ENCODE results near the gene ATF7IP2.
"Not testable (repeated sequence)": the region's sequence is repeated elsewhere in the genome, so short reads cannot be mapped to it uniquely, and the experiment has no call there.

The ATF7IP2 gene

DNA sequence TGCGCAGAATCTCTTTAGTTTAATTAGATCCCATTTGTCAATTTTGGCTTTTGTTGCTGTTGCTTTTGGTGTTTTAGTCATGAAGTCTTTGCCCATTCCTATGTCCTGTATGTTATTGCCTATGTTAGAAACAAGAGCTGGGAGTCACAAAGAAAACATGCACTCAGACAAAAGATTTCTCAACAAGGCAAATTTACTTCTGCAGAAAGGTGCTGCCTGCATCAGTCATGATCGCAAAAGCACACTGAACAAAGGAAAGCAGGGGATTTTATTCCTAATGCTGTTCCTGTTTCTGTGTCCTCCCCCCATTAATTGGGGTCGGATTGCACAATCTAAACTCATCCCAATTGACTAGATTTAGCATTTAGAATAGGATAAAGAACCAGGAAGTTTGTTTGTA lies 55.9 kb downstream of the ATF7IP2 start:
- no peak for DNase-seq
- intact Hi-C loops (cut with DNase I), result no loop called here

DNA sequence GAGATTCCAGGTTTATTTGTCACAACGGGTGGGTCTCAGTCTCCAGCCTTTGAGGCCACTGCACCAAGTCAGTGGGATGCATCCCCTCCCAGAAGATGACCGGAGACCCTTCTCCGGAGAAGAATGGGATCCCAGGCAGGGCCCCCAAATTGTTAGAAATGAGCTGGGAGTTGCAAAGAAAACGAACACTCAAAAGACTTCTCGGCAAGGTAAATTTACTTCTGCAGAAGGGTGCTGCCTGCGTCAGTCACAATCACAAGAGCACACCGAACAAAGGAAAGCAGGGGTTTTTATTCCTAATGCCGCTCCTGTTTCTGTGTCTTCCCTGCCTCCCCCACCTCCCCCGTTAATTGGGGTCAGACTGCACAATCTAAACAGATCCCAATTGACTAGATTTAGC lies 61.4 kb downstream of the ATF7IP2 start:
- no peak for DNase-seq
- intact Hi-C loops (cut with DNase I), result no loop called here

DNA sequence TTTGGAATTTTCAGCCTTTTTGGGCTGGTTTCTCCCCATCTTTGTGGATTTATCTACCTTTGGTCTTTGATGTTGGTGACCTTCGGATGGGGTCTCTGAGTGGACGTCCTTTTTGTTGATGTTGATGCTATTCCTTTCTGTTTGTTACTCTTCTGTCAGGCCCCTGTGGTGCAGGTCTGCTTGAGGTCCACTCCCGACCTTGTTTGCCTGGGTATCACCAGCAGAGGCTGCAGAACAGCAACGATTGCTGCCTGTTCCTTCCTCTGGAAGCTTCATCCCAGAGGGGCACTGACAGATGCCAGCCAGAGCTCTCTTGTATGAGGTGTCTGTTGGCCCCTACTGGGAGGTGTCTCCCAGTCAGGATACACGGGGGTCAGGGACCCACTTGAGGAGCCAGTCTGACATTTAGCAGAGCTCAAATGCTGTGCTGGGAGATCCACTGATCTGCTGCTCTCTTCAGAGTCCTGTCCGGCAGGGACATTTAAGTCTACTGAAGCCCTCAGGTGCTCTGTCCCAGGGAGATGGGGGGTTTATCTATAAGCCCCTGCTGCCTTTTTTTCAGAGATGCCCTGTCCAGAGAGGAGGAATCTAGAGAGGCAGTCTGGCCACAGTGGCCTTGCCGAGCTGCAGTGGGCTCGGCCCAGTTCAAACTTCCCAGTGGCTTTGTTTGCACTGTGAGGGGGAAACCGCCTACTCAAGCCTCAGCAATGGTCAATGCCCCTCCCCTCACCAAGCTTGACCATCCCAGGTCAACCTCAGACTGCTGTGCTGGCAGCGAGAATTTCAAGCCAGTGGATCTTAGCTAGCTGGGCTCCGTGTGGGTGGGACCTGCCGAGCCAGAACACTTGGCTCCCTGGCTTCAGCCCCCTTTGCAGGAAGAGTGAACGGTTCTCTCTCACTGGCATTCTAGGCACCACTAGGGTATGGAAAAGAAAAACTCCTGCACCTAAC lies 66.6 kb downstream of the ATF7IP2 start:
- intact Hi-C loops (cut with DNase I), result not testable (repeated sequence)
- DNase-seq, result peak in 1 of 10 donors; percentile 34

DNA sequence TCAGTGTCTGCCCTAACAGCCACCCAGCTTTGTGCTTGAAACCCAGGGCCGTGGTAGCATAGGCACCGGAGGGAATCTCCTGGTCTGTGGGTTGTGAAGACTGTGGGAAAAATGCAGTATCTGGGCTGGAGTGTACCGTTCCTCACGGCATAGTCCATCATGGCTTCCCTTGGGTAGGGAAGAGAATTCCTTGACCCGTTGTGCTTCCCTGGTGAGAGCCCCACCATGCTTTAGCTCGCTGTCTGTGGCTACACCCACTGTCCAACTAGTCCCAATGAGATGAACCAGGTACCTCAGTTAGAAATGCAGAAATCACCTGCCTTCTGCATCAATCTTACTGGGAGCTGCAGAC lies 67.3 kb downstream of the ATF7IP2 start:
- intact Hi-C loops (cut with DNase I), result no loop called here

DNA sequence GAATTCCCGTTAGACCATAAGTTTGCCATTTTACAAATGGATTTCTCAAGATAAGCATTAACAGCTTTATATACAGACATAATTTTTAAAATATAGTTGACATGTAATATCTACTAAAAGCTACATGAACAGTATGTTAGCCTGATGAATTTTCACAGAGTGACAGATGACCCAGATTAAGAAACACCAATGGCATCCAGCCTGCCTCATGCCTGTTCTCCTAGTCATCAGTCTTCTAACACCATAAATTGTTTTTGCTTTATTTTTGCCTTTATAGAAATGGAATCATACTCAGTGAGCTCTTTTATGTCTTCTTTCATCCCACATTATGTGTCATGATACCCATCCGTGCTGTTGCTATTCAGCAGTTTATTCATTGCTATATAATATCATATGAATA lies 80.0 kb downstream of the ATF7IP2 start:
- DNase-seq, result no peak
- intact Hi-C loops (cut with DNase I), result no loop called here

More for the DNA sequence above, 67.3 kb downstream of the ATF7IP2 start:
- DNase-seq, result no peak

DNA sequence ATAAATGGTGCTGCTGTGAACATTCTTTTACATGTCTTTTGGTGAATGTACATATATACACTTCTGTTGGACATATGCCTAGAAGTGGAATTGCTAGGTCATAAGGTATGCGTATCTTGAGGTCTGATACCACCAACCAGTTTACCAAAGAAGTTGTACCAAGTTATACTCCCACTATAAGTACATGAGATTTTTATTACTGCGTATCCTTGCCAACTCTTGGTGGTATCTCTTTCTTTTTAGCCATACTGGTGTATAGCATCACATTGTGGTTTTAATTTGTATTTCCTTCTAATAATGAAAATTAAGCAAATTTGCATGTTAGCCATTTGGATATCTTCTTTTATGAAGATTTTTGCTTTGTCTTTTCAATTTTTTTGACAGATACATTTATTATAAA lies 80.5 kb downstream of the ATF7IP2 start:
- intact Hi-C loops (cut with DNase I), result no loop called here
- DNase-seq, result no peak

DNA sequence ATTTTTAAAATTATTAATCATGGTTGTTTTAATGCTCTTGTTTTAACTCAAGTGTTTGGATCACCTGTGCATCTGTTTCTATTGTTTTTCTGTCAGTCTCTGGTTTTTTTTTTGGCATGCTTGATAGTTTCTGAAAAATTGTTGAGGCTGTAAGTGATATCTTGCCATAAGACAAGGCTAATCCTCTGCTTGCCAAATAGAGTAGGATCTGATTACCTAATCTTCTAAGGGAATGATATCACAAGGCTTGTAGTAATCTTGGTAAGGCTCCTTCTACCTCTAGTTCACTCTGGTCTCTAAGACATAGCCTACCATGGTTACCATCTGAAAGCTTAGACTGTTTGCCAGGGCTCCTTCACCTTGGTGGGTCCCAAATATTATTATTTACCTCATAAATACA lies 81.0 kb downstream of the ATF7IP2 start:
- no peak for DNase-seq
- intact Hi-C loops (cut with DNase I), result no loop called here

DNA sequence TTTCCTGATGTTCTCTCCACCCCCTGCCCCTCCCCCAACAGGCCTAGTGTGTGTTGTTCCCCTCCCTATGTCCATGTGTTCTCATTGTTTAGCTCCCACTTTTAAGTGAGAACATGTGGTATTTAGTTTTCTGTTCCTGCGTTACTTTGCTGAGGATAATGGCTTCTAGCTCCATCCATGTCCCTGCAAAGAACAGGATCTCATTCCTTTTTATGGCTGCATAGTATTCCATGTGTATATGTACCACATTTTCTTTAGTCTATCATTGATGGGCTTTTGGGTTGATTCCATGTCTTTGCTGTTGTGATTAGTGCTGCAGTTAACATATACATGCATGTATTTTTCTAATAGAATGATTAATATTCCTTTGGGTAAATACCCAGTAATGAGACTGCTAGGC lies 90.8 kb downstream of the ATF7IP2 start:
- DNase-seq; intact Hi-C loops (cut with DNase I): not testable (repeated sequence)

DNA sequence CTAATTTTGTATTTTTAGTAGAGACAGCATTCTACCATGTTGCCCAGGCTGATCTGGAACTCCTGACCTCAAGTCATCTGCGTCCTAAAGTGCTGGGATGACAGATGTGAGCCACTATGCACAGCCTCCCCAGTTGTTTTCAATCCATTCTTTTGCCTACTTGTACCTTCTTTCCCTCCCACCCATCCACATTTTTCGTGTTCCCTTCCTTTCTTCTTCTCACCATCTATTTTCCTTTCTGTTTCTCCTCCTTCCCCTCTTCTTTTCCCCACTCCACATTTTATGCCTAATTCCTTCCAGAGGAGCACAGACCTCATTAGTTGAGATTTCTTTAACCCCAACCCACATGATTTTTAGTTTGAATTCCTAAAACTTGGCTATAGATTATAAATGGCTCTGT lies 94.3 kb downstream of the ATF7IP2 start:
- intact Hi-C loops (cut with DNase I), result no loop called here
- no peak for DNase-seq

DNA sequence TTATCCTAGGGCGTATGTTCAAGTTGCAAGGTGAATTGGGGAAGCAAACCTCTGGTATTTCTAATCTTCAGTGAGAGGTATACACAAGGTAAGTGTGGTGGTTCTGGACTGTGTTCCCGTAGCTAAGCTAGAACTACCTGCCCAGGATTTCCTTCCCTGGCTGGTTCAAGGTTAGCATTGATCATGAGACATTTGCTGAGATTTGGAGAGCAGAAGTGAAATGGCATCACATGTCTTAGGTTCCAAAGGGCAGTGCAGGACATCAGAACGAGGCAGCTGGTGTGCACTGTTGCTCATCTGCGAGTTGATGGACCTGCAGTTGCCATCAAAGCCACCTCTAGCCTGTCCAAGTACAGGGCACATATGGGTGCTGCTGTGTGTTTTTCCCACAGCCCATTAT lies 99.3 kb downstream of the ATF7IP2 start:
- intact Hi-C loops (cut with DNase I), result no loop called here
- no peak for DNase-seq

DNA sequence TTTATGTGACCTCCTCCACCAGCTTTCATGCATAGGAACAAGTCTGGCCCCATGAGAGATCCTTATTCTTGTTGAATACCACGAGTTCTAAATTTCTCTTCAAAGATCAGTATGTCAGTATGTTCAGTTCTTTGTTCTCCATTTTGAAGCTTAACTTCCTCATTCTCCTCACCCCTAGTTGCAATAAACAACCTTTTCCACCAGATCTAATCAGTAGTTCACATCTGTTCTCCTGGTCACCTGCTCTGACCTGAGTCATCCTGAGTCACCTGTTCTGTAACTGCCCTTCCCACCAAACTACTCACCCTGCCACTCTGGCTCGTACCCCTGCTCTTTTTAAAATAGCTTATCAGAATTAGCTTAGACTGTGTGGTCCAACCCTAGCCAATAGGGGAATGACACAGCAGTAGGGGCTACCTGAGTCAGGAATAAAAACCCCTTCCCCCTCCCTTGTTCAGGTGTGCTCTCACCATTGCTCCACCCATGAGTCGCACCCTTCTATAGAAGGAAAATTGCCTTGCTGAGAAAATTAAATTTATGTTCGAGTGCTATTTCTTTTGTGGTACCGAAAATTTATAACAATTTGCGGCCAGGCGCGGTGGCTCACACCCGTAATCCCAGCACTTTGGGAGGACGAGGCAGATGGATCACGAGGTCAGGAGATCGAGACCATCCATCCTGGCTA lies 100.0 kb downstream of the ATF7IP2 start:
- intact Hi-C loops (cut with DNase I), result no loop called here
- no peak for DNase-seq

DNA sequence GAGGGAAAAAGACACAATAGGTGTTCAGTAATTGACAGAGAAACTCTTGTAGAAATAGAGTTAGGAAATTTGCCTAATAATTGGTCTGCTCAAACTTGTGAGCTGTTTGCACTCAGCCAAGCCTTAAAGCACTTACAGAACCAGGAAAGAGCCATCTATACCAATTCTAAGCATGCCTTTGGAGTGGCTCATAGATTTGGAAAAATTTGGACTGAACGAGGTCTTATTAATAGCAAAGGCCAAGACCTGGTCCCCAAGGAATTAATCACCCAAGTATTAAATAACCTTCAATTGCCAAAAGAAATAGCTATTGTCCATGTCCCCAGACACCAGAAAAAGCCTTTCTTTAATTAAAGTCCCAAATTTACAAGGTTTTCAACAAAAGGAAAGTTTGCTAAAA lies 104.3 kb downstream of the ATF7IP2 start:
- intact Hi-C loops (cut with DNase I), result no loop called here
- no peak for DNase-seq

DNA sequence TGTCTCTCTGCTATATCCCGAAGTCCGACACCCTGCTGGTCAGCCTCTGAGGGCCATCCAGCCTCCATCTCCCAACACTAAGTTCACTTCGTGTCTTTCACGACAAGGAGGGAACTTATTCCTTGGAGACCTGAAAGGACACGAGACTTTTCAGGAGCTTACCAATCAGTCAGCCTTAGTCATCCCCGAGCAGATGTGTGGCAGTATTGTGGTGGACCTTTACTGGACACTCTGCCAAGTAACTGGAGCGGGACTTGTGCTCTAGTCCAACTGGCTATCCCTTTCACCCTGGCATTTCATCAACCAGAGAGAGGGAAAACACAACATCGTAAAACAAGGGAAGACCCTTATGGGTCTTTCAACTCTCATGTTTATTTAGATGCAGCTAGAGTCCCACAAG lies 107.4 kb downstream of the ATF7IP2 start:
- DNase-seq, result no peak
- intact Hi-C loops (cut with DNase I), result no loop called here

DNA sequence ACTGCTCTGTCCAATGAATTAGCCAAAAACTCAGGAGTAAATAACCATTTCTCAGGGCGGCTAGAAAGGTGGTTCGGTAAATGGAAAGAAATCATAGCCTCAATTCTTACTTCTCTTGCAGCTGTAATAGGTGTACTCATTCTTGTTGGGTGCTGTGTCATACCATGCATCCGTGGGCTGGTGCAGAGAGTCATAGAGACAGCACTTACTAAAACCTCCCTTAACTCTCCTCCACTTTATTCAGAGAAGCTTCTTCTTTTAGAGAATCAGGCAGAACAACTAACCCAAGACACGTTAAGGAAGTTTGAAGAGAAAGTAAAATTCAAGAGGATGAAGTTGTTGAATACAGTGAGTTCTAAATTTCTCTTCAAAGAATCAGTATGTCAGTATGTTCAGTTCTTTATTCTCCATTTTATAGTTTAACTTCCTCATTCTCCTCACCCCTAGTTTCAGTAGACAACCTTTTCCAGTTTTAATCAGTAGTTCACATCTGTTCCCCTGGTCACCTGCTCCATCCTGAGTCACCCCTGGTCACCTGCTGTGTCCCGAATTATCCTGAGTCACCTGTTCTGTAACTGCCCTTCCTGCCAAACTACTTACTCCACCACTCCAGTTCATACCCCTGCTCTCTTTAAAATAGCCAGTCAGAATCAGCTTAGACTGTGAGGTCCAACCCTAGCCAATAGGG lies 108.6 kb downstream of the ATF7IP2 start:
- intact Hi-C loops (cut with DNase I), result no loop called here
- no peak for DNase-seq

DNA sequence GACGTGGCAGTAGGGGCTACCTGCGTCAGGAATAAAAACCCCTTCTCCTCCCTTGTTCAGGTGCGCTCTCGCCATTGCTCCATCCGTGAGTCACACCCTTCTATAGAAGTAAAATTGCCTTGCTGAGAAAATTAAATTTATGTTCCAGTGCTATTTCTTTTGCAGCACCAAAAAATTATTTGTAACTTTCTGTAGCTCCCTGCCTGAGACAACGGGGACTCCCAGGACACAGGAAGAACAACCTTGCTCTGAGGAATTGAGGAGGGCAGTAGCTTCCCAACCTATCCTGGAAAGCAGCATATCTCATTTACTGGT lies 109.1 kb downstream of the ATF7IP2 start:
- DNase-seq, result no peak
- intact Hi-C loops (cut with DNase I), result no loop called here

DNA sequence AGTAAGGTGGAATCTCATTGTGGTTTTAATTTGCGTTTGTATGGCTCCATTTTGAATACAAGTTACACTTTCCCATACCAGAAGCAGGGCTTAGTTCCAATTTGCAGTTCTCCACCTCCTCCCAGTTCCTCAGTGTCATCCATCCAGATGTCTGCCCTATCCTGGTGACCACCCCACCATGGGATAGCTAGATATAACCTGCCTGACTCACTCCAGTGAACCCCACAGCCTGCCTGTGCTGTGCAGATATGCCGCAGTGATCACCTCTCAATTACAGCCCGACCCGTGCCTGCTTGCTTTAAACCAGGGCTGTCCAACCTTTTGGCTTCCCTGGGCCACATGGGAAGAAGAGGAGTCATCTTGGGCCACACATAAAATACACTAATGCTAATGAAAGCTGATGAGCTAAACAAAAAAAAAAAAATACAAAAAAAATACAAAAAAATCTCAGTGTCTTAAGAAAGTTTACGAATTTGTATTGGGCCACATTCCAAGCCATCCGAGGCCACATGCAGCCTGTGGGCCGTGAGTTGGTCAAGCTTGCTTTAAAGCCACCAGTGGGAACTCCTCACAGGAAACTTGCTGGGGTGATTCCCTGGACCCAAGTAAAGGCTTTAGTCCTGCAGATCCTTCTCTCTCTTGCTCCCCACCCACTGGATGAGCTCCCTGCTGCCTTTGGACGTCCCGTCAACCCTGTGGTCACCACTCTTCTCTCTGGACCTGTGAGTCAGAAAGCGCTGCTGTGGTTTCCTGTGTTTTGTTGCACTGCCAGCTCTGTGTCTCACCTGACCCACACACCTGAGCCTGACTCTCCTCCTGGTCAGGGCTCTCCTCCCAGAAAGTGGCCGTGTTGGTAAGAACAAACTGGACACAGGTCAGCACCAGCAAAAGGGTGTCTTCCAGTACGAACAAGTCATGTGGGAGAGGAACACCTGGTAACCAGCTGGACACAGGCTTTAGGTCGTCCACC lies 111.6 kb downstream of the ATF7IP2 start:
- intact Hi-C loops (cut with DNase I), result no loop called here
- DNase-seq, result no peak

DNA sequence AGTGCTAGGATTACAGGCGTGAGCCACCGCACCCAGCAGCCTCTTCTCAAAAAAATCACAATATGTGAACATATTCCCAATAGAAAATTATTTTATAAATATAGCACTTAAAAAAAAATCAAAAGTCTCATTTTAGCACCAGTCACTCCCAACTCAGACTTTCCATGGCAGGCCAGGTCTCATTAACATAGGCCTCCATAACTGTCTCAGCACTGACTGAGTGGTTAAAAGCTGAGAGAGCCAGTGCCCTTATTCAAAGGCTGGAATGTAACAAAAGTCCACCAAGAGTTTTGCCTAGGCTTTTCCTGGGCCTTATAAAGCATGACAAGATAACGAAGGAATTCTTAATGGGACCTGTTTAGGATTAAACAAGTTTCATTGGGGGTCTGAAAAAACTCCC lies 114.7 kb downstream of the ATF7IP2 start:
- intact Hi-C loops (cut with DNase I), result no loop called here
- no peak for DNase-seq

DNA sequence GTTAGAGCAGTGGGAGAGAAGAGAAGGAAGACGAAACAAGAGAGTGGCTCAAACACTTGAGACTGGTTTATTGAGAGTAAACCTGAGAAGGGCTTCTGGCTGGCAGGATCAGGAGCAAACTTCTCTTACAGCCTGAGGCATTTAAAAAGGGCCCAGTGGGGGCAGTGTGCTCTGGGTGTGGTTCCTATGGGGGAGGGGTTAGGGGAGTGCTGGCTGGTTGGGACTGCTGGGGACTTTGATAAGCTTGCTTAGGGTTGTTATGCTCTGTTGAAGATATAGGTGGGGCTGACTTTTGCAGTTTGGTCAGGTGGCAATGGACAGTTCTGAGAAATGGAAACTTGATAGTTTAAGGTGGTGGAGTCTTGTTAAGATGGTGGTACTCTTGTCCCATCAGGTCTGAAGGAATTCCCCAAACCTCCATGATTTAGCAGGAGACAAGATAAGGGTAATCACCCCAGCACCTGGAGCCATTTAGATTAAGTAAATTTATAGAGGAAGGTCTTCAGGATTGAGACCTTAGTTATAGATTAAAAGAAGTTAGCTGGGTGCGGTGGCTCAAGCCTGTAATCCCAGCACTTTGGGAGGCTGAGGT lies 115.3 kb downstream of the ATF7IP2 start:
- intact Hi-C loops (cut with DNase I), result no loop called here
- no peak for DNase-seq

DNA sequence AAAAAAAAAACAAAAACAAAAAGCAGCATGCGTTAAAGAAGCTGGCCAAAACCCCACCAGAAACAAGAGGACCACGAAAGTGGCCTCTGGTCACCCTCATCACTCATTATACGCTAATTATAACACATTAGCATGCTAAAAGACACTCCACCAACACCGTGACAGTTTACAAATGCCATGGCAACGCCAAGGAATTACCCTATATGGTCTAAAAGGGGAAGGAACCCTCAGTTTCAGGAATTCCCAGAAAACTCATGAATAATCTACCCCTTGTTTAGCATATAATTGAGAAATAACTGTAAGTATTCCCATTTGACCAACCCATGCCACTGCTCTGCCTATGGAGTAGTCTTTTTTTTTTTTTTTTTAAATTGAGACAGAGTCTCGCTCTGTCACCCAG lies 116.9 kb downstream of the ATF7IP2 start:
- intact Hi-C loops (cut with DNase I), result no loop called here
- DNase-seq, result no peak

DNA sequence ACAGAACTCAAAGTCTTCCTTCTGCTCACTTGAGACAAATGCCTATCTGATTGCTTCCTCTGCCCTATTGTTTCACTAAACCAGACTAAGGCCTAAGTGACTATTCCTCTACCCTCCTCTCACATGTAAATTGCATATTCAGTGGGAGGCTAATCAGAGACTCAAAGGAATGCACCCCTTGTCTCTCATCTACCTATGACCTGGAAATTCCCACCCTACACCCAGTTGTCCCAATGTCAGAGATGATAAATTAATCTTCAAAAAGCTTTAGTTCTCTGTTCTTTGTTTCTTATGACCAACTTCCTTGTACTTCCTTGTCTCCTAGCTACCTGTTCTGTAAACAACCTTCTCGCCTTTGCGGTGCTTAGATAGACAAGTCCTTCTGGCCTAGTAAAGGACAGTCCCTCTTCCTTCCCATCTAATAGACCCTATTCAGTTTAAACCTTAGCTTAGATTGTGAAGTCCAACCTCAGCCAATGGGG lies 118.6 kb downstream of the ATF7IP2 start:
- intact Hi-C loops (cut with DNase I), result no loop called here
- no peak for DNase-seq
